Sigmoid colon (tissue), 7 donors: Measurements from ENCODE around the gene CALHM1. TPM values are rescaled to one million over a fixed set of nuclear protein-coding genes. Genes with fewer than 3 reads are reported as not detected.

Source experiments
- DNase-seq: peaks from one replicate; pipeline ENCODE4 v3.0.0-alpha.2; 2019
- H3K27ac ChIP-seq, 4 donors: fragments of 200-600 bp; sonication (generic); one replicate each; pipeline ENCODE4 v1.5.1; 2016 to 2019; ENCODE audit warnings: mild to moderate bottlenecking in 1 of 4
- H3K27me3 ChIP-seq, 3 donors: fragments of 200-600 bp; sonication (generic); one replicate each; pipeline ENCODE4 v1.5.1; 2019; ENCODE audit warnings: mild to moderate bottlenecking in 1 of 3
- H3K36me3 ChIP-seq, 4 donors: fragments of 200-600 bp; sonication (generic); one replicate each; pipeline ENCODE4 v1.5.1; 2016 to 2019
- H3K4me1 ChIP-seq, 4 donors: fragments of 200-600 bp; sonication (generic); one replicate each; pipeline ENCODE4 v1.5.1; 2017 to 2019
- H3K4me3 ChIP-seq, 4 donors: fragments of 200-600 bp; sonication (generic); one replicate each; pipeline ENCODE4 v1.5.1; 2017 to 2019; ENCODE audit warnings: mild to moderate bottlenecking in 2 of 4, moderate library complexity in 1 of 4
- H3K9me3 ChIP-seq, 4 donors: fragments of 200-600 bp in 3 of 4; sonication (generic) in 3 of 4; one replicate each; pipeline versions ENCODE4 v1.5.1 to v1.6.1; 2013 to 2019
- EP300 ChIP-seq, 4 donors: sonication (generic); formaldehyde crosslinking; IDR thresholded peaks; one replicate each; pipeline ENCODE4 v1.6.1; 2017; ENCODE audit warnings: antibody characterized with exemption in 4 of 4
- POLR2A ChIP-seq, 2 donors: fragments of 450-650 bp; IDR thresholded peaks; one replicate each; pipeline ENCODE4 v1.6.1; 2016; ENCODE audit warnings: antibody characterized with exemption in 2 of 2, mild to moderate bottlenecking in 2 of 2, moderate library complexity in 2 of 2
- POLR2AphosphoS5 ChIP-seq, 4 donors: sonication (generic); formaldehyde crosslinking; IDR thresholded peaks; one replicate each; pipeline ENCODE4 v1.6.1; 2017; ENCODE audit warnings: antibody characterized with exemption in 4 of 4
- WGBS, 2 donors: extraction: QIAGEN DNeasy Blood & Tissue Kit; methylation state at CpG; one replicate each; pipeline ENCODE4 v1.1.7; 2013; 5-methylcytosine and 5-hydroxymethylcytosine counted together
- intact Hi-C: fragments of 100-400 bp; cut with DNase I; formaldehyde crosslinking; loops from one replicate; pipeline ENCODE4 v1.15.1; 2023
- polyA plus RNA-seq, 3 donors: library from polyadenylated mRNA; stranded (reverse); fragments of 200-250 nt; gene quantifications; one replicate each; pipeline ENCODE4 v1.2.3, GENCODE V29; 2013
- total RNA-seq, 4 donors: library from RNA; depleted of rRNA; stranded (reverse); fragments of >200 nt; gene quantifications; one replicate each; pipeline ENCODE4 v1.1.0, GENCODE V29; 2016
- TF ChIP-seq, protein P1 (sequence below), 4 experiments: fragments of 450-650 bp in 3 of 4; fragments of 200-600 bp in 1 of 4; IDR thresholded peaks; one replicate each; pipeline ENCODE4 v1.5.1; 2016 to 2019; ENCODE audit warnings: antibody characterized with exemption in 4 of 4, mild to moderate bottlenecking in 3 of 4, moderate library complexity in 2 of 4
- donor health status: healthy with polysubstance abuse.
- donor health status: Bipolar disorder and iron deficiency.
- donor health status: healthy.

Gene CALHM1
- total and polyA plus RNA-seq, 7 donors, result 0.07 TPM; not detected in 6

DNA sequence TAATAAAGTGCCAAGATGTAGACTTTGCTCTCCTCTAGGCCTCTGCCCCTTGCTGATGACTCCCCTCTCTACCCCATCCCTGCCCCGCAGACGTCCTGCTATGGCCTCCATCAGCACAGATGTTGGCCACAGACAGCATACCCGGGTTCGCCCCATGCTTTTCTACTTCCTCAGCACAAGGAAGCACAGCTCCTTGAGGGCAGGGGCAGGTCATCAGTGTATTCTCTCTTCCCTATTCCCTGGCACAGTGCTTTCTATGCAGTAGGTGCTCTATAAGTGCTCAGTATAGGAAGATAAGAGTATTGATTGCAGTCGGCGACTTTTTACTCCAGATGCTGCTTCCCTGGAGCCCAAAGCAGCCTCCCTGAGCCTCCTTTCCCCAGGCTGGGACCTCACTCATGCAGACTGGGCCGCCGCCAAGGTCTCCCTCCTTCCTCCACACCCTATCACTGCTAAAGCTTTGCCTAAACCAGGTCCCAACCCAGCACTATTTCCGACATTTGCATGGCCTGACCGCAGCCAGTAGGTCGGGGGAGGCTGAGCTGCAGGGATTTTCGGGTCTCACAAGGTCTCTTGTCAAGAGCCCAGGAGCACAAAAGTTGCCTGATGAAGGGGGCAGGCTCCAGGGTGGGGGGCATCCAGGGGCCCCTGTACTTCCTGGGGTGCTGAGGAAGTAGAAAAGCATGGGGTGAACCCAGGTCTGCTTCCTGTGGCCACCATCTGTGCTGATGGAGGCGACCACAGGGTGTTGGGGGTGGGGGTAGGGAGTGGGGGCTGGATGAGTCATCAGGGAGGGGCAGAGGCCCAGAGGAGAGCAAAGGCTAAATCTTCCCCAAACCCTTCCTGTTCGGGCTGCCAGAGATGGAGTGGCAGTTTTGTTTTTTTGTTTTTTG is 12.3 kb upstream of the CALHM1 start:
- Histone ChIP-seq H3K9me3 (no peaks in the 10 kb centered on the region), H3K4me3 (no peak overlapping the region), H3K27me3 (peaks cover 0 to under 1% (median 0%) of the 10 kb centered on the region in 3 donors), H3K36me3 (no peaks in the 10 kb centered on the region), H3K4me1 (no peaks in the 10 kb centered on the region), H3K27ac (peak overlapping the region in 2 of 4 donors; percentile 21 to 49)
- 43 to 64% methylated on average over 14 of the region's 14 CpGs for WGBS, 2 donors
- DNase-seq, result no peak
- TF ChIP-seq, protein P1, sequence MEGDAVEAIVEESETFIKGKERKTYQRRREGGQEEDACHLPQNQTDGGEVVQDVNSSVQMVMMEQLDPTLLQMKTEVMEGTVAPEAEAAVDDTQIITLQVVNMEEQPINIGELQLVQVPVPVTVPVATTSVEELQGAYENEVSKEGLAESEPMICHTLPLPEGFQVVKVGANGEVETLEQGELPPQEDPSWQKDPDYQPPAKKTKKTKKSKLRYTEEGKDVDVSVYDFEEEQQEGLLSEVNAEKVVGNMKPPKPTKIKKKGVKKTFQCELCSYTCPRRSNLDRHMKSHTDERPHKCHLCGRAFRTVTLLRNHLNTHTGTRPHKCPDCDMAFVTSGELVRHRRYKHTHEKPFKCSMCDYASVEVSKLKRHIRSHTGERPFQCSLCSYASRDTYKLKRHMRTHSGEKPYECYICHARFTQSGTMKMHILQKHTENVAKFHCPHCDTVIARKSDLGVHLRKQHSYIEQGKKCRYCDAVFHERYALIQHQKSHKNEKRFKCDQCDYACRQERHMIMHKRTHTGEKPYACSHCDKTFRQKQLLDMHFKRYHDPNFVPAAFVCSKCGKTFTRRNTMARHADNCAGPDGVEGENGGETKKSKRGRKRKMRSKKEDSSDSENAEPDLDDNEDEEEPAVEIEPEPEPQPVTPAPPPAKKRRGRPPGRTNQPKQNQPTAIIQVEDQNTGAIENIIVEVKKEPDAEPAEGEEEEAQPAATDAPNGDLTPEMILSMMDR (IDR thresholded peaks at IDR 0.05), result no peak
- TF ChIP-seq POLR2A (IDR thresholded peaks at IDR 0.05), result no peak
- TF ChIP-seq POLR2AphosphoS5 (IDR thresholded peaks at IDR 0.05), result no peak
- no peak for TF ChIP-seq EP300 (IDR thresholded peaks at IDR 0.05)
- intact Hi-C loops, result no loop called here

DNA sequence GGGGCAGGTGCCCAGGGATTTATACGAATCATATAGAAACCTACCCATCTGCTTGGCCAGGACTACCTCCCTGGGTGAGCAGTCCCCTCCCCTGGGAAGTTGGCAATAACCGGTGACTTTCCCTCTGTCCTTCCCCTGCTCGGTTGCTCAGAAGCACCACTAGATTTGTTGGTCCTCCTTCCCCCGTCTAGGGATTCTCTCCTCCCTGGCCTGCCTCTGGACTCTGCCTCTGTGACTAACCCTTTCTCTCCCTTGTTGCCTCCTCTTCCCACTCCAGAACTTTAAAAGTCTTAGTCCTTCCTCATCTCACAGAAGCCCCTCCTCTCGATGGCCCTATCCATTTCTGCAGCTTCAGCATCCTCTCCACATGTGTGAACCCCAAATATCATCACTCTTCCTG is 10.5 kb upstream of the CALHM1 start:
- intact Hi-C loops, result no loop called here
- no peak for TF ChIP-seq EP300 (IDR thresholded peaks at IDR 0.05)
- TF ChIP-seq, protein P1 (IDR thresholded peaks at IDR 0.05), result no peak
- no peak for TF ChIP-seq POLR2A (IDR thresholded peaks at IDR 0.05)
- TF ChIP-seq POLR2AphosphoS5 (IDR thresholded peaks at IDR 0.05), result no peak
- 50 to 76% methylated on average over 5 of the region's 5 CpGs for WGBS, 2 donors

DNA sequence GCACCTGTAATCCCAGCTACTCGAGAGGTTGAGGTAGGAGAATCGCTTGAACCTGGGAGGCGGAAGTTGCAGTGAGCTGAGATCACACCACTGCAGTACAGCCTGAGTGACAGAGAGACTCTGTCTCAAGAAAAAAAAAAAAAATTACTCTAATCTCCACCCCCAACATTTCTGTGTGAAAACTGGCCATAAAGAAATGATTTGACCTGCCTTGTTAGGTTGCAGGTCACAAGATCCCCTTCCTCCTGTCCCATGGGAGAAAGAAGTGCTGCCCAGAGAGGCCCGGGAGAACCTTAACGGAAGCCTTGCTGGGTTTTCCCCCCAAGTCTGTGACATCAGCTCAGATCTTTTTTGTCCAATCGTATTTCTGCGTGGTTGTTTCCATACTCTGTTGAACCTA is 8.7 kb upstream of the CALHM1 start:
- no peak for DNase-seq
- intact Hi-C loops, result no loop called here
- 82 to 89% methylated on average over 7 of the region's 7 CpGs for WGBS, 2 donors
- TF ChIP-seq POLR2A (IDR thresholded peaks at IDR 0.05) (no peak), POLR2AphosphoS5 (IDR thresholded peaks at IDR 0.05) (no peak), EP300 (IDR thresholded peaks at IDR 0.05) (no peak)
- TF ChIP-seq, protein P1 (IDR thresholded peaks at IDR 0.05), result no peak
- no peak overlapping the region for H3K4me3 ChIP-seq
- H3K27me3 ChIP-seq, result no peaks in the 10 kb centered on the region
- no peaks in the 10 kb centered on the region for H3K9me3 ChIP-seq
- H3K36me3 ChIP-seq, result no peaks in the 10 kb centered on the region
- no peak overlapping the region for H3K27ac ChIP-seq
- no peaks in the 10 kb centered on the region for H3K4me1 ChIP-seq

More for the DNA sequence above, 10.5 kb upstream of the CALHM1 start:
- Histone ChIP-seq H3K27ac (no peak overlapping the region), H3K4me1 (no peaks in the 10 kb centered on the region), H3K36me3 (no peaks in the 10 kb centered on the region), H3K4me3 (no peak overlapping the region), H3K27me3 (no peaks in the 10 kb centered on the region), H3K9me3 (no peaks in the 10 kb centered on the region)
- DNase-seq, result no peak

DNA sequence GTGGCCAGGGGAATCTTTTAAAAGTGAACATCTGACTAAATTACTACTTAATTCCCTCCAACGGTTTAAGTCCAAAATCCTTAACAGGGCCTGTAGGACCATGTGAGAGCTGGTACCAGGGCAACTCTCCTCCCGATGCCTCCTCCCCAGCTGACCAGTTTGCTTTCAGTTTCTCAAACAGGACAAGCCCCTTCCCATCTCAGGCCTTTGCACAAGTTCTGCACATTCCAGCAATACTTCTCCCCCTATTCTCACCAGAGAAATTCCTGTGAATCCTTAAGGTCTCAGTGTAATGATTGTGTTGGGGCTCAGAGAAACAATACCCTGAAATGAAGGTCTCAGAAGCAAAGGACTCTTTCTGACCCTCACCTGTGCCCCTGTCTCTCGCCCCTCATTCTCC is 8.0 kb upstream of the CALHM1 start:
- H3K27ac ChIP-seq, result no peak overlapping the region
- no peak for DNase-seq
- intact Hi-C loops, result no loop called here
- H3K36me3 ChIP-seq, result no peaks in the 10 kb centered on the region
- H3K4me3 ChIP-seq, result no peak overlapping the region
- no peak for TF ChIP-seq POLR2AphosphoS5 (IDR thresholded peaks at IDR 0.05)
- TF ChIP-seq, protein P1 (IDR thresholded peaks at IDR 0.05), result no peak
- TF ChIP-seq EP300 (IDR thresholded peaks at IDR 0.05), result no peak
- no peak for TF ChIP-seq POLR2A (IDR thresholded peaks at IDR 0.05)
- no peaks in the 10 kb centered on the region for H3K27me3 ChIP-seq
- no peaks in the 10 kb centered on the region for H3K4me1 ChIP-seq
- WGBS, 2 donors, result 83 to 85% methylated on average over 3 of the region's 3 CpGs
- H3K9me3 ChIP-seq, result no peaks in the 10 kb centered on the region
